GM12873 (cell line): ENCODE measurements around the gene NIM1K.

Source experiments
- TF ChIP-seq, protein P1 (sequence below): IDR thresholded peaks from 2 replicates; pipeline ENCODE4 v1.5.1; 2012; ENCODE audit warnings: low read depth, mild to moderate bottlenecking, moderate library complexity, low read length, control low read depth; ENCODE audit not compliant: insufficient read depth; ENCODE audit errors: missing control alignments

The NIM1K gene

GRCh38 chr5:43316421-43316820, 124.4 kb downstream of the NIM1K start:
- TF ChIP-seq, protein P1, sequence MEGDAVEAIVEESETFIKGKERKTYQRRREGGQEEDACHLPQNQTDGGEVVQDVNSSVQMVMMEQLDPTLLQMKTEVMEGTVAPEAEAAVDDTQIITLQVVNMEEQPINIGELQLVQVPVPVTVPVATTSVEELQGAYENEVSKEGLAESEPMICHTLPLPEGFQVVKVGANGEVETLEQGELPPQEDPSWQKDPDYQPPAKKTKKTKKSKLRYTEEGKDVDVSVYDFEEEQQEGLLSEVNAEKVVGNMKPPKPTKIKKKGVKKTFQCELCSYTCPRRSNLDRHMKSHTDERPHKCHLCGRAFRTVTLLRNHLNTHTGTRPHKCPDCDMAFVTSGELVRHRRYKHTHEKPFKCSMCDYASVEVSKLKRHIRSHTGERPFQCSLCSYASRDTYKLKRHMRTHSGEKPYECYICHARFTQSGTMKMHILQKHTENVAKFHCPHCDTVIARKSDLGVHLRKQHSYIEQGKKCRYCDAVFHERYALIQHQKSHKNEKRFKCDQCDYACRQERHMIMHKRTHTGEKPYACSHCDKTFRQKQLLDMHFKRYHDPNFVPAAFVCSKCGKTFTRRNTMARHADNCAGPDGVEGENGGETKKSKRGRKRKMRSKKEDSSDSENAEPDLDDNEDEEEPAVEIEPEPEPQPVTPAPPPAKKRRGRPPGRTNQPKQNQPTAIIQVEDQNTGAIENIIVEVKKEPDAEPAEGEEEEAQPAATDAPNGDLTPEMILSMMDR = no peak

GRCh38 chr5:43320846-43321245, 128.8 kb downstream of the NIM1K start:
- TF ChIP-seq, protein P1 = no peak
